UCSD-AML1 (cell line): Measurements from ENCODE around the gene ZFHX2.
"Not testable (repeated sequence)": the region's sequence is repeated elsewhere in the genome, so short reads cannot be mapped to it uniquely, and the experiment has no call there.

Source experiments
- DNase-seq: peaks from one replicate; lab custom pipeline; 2025; ENCODE audit not compliant: unreplicated experiment; lab: John Stamatoyannopoulos, UW

The ZFHX2 gene

GRCh38 chr14:23544511-23545447, 6.8 kb downstream of the ZFHX2 start:
- no peak for DNase-seq

DNA sequence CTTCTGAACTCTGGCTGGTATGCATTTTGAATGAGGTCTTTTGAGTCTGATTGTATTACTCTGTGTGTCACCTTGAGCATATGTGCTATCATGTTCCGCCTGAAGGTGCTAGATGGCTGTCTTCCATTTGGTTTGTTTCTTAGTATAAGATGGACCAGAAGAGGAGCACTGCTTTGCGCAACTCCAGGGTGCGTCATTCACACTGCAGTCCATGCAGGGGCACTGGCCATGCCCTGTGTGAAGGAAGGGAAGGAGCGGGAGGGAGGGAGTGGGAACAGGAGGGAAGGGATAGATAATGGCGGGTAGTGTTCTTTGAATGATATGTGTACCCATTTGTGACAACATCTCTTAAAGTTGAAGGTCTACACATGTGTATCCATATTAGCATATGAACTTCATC, 8.2 kb downstream of the ZFHX2 start:
- DNase-seq = no peak

DNA sequence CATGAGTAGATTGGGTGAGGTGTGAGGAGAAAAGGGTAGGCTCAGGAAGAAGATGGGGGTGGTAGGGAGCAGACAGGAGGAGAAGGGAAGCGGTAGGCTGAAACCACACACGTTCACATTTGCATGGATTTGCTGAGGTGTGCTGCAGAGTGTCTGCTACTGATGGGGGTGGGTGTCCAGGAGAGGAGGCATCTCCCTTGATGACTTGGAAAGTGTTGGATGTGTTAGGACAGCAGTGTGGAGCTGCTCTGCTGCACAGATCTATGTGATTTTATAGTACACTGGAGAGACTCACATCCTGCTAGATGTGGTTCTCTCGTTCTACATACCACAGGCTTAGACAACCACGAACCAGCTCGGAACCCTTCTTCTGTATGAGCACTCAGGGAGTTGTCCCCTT, 9.3 kb downstream of the ZFHX2 start:
- DNase-seq = no peak

GRCh38 chr14:23540141-23540469, 11.5 kb downstream of the ZFHX2 start:
- DNase-seq = no peak

DNA sequence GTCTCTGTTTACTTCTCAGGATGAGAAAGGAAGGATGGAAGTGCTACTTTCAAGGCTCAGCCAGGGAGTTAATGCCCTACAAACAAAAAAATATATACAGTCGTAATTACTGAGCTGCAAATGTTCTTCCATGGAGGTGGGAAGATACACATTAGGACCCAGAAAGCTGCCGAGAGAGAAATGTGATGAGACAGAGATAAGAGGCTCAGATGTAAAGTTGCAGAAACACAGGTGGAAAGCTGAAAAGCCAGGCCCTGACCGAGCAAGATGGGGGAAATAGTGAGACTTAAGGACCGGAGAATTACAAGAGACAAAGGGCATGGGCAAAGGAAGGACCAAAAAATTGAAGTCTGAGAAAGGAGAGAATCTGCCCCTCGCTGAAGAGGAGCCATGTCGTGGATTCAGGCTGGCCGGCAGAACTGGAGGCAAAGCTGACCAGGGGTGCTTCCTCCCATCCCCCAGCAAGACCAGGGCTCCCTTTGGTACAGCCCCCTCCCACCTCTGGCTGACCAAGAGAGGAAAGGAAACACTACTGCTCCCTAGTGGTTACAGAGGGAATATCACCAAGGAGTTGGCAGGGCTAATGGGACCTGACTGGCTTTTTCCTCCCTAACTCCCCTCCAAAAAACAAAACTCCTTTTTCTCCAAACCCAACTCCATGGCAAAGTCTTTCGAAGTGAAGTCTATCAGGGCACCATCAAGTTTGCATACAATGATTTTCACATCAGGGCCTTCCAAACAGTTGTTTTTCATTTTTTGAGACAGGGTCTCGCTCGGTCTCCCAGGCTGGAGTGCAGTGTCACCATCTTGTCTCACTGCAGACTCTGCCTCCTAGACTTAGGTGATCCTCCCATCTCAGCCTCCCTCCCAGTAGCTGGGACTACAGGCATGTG, 12.1 kb downstream of the ZFHX2 start:
- no peak for DNase-seq

- no peak for DNase-seq
Measured at GRCh38 chr14:23538785-23539184, 12.8 kb downstream of the ZFHX2 start.

DNA sequence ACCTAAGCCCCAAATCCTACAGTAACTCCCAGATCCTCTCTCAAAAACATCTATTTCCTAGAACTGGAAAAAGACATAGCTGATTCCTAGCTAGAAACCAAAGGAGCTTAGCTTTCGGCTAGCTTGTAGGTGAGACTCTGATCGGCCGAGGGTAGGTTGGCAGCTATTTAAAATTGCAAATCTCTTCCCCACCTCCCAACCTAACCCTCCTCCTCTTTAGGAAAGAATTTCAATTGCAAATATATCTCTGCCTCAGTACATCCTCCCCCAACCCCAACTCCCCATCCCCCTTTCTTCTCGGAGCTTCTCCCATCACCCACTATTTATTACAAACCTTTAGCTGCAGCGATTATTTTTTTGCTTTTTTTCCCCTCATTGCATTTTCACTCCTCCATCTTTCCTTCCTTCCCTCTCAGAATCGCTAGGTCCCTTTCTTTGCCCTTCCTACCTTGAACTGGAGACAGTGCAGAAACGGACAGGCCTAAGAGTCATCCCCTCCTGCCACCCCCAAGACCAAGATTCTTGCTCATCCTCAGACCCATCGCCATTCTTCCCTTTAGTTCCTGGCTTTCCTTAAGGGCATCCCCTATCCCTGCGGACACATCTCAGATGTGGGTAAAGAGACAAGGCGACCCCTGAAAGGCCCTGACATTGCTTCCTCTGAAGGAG, 13.4 kb downstream of the ZFHX2 start:
- no peak for DNase-seq

GRCh38 chr14:23537351-23538049, 14.1 kb downstream of the ZFHX2 start:
- DNase-seq = peak; percentile 26

DNA sequence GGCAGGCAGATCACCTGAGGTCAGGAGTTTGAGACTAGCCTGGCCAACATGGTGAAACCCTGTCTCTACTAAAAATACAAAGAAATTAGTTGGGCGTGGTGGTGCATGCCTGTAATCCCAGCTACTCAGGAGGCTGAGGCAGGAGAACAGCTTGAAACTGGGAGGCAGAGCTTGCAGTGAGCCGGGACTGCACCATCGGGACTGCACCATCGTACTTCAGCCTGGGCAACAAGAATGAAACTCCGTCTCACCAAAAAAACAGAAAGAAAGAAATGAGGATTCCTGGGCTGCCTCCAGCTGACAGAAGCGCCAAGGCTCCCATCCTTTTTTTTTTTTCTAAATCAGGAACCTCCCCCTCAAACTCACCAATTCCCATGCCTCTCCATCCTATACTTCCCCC, 14.7 kb downstream of the ZFHX2 start:
- DNase-seq = not testable (repeated sequence)

- no peak for DNase-seq
Measured at GRCh38 chr14:23536494-23536893, 15.1 kb downstream of the ZFHX2 start.

DNA sequence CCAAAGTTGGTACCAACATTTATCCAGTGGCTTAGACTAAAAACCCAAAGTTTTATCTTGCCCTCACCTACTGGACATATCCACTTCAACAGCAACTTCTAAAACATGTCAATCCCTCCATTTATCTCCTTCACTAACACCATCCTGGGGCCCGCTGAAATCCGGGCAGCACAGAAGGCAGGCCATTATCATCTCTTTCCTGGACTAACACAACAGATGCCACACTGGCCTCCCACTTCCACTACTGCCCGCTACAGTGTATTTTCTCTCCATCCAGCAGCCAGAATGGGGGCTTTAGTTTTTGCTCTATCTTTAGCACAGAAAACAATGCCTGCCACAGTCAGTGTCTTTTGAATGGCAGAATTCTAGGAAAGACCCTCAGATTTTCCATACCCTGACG, 15.6 kb downstream of the ZFHX2 start:
- no peak for DNase-seq

- no peak for DNase-seq
Measured at GRCh38 chr14:23533652-23534435, 17.7 kb downstream of the ZFHX2 start.

DNA sequence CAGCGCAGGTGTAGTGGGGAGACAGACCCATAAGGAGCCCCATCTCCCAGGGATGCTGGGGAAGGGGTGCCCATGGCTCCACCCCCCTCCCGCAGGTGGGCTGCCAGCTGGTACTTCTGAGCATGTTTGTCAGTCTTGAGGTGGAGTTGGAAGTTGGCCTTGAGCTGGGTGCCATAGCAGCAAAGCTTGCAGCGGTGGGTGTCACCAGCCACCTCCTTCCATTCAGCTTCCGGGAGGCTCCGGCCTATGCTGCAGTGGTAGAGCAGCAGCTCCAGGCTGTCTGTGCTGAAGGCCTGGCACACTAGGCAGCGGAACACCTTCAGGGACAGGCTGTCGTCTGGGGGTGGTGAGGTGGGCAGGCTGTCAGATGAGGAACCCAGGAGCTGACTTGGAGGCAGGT, 18.9 kb downstream of the ZFHX2 start:
- DNase-seq = no peak

DNA sequence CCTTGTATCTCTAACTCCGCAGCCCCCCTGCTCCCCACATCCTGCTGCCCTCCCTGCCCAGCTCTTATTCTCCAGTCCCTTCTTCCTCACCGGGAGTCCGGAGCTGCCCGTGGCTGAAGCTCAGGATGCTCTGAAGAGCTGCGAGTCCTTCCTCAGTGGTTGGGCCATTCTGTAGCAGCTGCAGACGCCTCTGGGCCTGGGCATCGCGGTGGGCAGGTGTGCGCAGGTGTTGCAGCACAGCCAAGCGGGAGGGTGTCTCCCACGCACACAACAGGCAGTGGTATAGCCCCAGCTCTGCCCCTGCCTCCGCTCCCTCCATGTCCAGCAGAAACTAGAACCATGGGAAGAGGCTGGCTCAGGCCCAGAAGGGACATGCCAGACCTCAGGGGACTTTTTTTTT, 20.2 kb downstream of the ZFHX2 start:
- no peak for DNase-seq

- peak; percentile 42 for DNase-seq
Measured at GRCh38 chr14:23530375-23531055, 21.1 kb downstream of the ZFHX2 start.

DNA sequence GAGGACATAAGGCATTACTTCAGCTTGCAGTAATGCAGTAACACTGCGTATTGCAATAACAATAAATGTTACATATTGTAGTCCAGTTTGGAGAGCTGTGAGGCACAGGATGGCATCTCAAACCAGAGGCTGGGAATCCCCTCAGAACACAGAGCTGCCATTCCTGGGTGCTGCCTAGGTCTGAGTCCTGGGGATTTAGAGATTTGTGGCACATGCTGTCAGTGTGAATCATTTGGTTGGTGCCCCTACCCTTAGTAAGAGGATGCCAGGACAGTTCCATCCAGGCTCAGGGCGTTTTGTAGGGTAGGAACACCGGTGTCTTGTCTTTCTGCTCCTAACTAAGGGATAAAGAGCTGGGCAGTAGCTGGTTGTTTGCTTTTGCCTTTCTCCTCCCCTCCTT, 22.5 kb downstream of the ZFHX2 start:
- no peak for DNase-seq

GRCh38 chr14:23528555-23528954, 23.0 kb downstream of the ZFHX2 start:
- DNase-seq = no peak

GRCh38 chr14:23525611-23526010, 26.0 kb downstream of the ZFHX2 start:
- no peak for DNase-seq

GRCh38 chr14:23524954-23525353, 26.6 kb downstream of the ZFHX2 start:
- no peak for DNase-seq
